WTC11 (cell line): ENCODE data around the gene CARS1. TPM values are rescaled to one million over a fixed set of nuclear protein-coding genes. Genes with fewer than 3 reads are reported as not detected.

Experiments used
- ATAC-seq: fragments of 200-7000 bp; cut with Tn5 transposase; 2 replicates; pipeline ENCODE4 v1.10.0; 2021; ENCODE audit warnings: mild to moderate bottlenecking, moderate library complexity
- CTCF ChIA-PET: fragments of 300-600 bp; sonication (Branson Sonifier 250); formaldehyde crosslinking; loops from one replicate; lab custom pipeline; 2021; ENCODE audit warnings: antibody characterized with exemption; lab: Charles Lee
- POLR2A ChIA-PET: fragments of 350-600 bp; sonication (Branson Sonifier 250); formaldehyde crosslinking; loops from one replicate; lab custom pipeline; 2021; ENCODE audit warnings: antibody characterized with exemption; lab: Charles Lee
- DNase-seq: peaks from one replicate; pipeline ENCODE4 v3.0.0; 2021; ENCODE audit warnings: low spot score
- H3K27ac Mint-ChIP-seq: 2 replicates; pipeline ENCODE4 v1.8.0; 2021; ENCODE audit warnings: mixed read lengths
- H3K27me3 Mint-ChIP-seq: 2 replicates; pipeline ENCODE4 v1.8.0; 2021; ENCODE audit warnings: low read depth, mild to moderate bottlenecking, moderate library complexity, mixed read lengths
- H3K36me3 Mint-ChIP-seq: 2 replicates; pipeline ENCODE4 v1.8.0; 2021; ENCODE audit warnings: mixed read lengths
- H3K4me1 Mint-ChIP-seq: 2 replicates; pipeline ENCODE4 v1.8.0; 2022; ENCODE audit warnings: mixed read lengths
- H3K4me3 Mint-ChIP-seq: 2 replicates; pipeline ENCODE4 v1.8.0; 2021; ENCODE audit warnings: mild to moderate bottlenecking, moderate library complexity, mixed read lengths
- H3K9me3 Mint-ChIP-seq: 2 replicates; pipeline ENCODE4 v1.8.0; 2021; ENCODE audit warnings: mixed read lengths
- ESRRA ChIP-seq: sonication (generic); formaldehyde crosslinking; IDR thresholded peaks from 2 replicates; pipeline ENCODE4 v1.8.1; 2022; ENCODE audit warnings: mild to moderate bottlenecking, missing genetic modification reagents, borderline replicate concordance
- FOXJ3 ChIP-seq: sonication (generic); formaldehyde crosslinking; IDR thresholded peaks from 2 replicates; pipeline ENCODE4 v1.9.0; 2021; ENCODE audit warnings: missing genetic modification reagents, mild to moderate bottlenecking, borderline replicate concordance
- JAZF1 ChIP-seq: fragments of 250-450 bp; sonication (Bioruptor Pico); IDR thresholded peaks from 2 replicates; pipeline ENCODE4 v1.9.0; 2021; ENCODE audit warnings: moderate library complexity, mild to moderate bottlenecking, inconsistent platforms
- JUN ChIP-seq: sonication (generic); formaldehyde crosslinking; IDR thresholded peaks from 2 replicates; pipeline ENCODE4 v1.8.0; 2023; ENCODE audit warnings: mild to moderate bottlenecking, missing genetic modification reagents
- KAT7 ChIP-seq: sonication (generic); formaldehyde crosslinking; IDR thresholded peaks from 2 replicates; pipeline ENCODE4 v1.8.1; 2023; ENCODE audit warnings: missing genetic modification reagents, mild to moderate bottlenecking, borderline replicate concordance
- NFATC4 ChIP-seq: fragments of 250-450 bp; sonication (Bioruptor Pico); IDR thresholded peaks from 2 replicates; pipeline ENCODE4 v1.9.0; 2021; ENCODE audit warnings: mild to moderate bottlenecking
- NR2C2 ChIP-seq: sonication (generic); formaldehyde crosslinking; IDR thresholded peaks from 2 replicates; pipeline ENCODE4 v1.8.0; 2022; ENCODE audit warnings: mild to moderate bottlenecking, missing genetic modification reagents
- OVOL2 ChIP-seq: fragments of 250-450 bp; sonication (Bioruptor Pico); IDR thresholded peaks from 2 replicates; pipeline ENCODE4 v1.9.0; 2021; ENCODE audit warnings: mild to moderate bottlenecking, borderline replicate concordance
- SMAD3 ChIP-seq: sonication (generic); formaldehyde crosslinking; IDR thresholded peaks from 2 replicates; pipeline ENCODE4 v1.8.0; 2022; ENCODE audit warnings: missing genetic modification reagents, mild to moderate bottlenecking, borderline replicate concordance
- SOX15 ChIP-seq: fragments of 250-450 bp; sonication (Bioruptor Pico); IDR thresholded peaks from 2 replicates; pipeline ENCODE4 v1.9.0; 2021; ENCODE audit warnings: mild to moderate bottlenecking
- TCF7 ChIP-seq: sonication (generic); formaldehyde crosslinking; IDR thresholded peaks from 2 replicates; pipeline ENCODE4 v1.8.0; 2022; ENCODE audit warnings: mild to moderate bottlenecking, low read depth, missing genetic modification reagents, moderate library complexity
- TEAD1 ChIP-seq: sonication (generic); formaldehyde crosslinking; IDR thresholded peaks from 2 replicates; pipeline ENCODE4 v1.8.0; 2022; ENCODE audit warnings: mild to moderate bottlenecking, missing genetic modification reagents
- ZNF232 ChIP-seq: sonication (generic); formaldehyde crosslinking; IDR thresholded peaks from 2 replicates; pipeline ENCODE4 v1.8.0; 2022; ENCODE audit warnings: mild to moderate bottlenecking, missing genetic modification reagents
- ZNF263 ChIP-seq: sonication (generic); formaldehyde crosslinking; IDR thresholded peaks from 2 replicates; pipeline ENCODE4 v1.8.1; 2022; ENCODE audit warnings: low read depth, mild to moderate bottlenecking, moderate library complexity, missing genetic modification reagents
- ZNF317 ChIP-seq: sonication (generic); formaldehyde crosslinking; IDR thresholded peaks from 2 replicates; pipeline ENCODE4 v1.8.1; 2023; ENCODE audit warnings: low read depth, mild to moderate bottlenecking, moderate library complexity, missing genetic modification reagents, borderline replicate concordance
- ZNF423 ChIP-seq: fragments of 250-450 bp; sonication (Bioruptor Pico); IDR thresholded peaks from 2 replicates; pipeline ENCODE4 v2.1.2; 2022; ENCODE audit warnings: mild to moderate bottlenecking, moderate library complexity
- total RNA-seq: library from RNA; stranded (reverse); gene quantifications from 3 replicates; pipeline ENCODE4 v1.2.3, GENCODE V29; 2021
- TF ChIP-seq, protein P1 (sequence below): sonication (generic); formaldehyde crosslinking; IDR thresholded peaks from 2 replicates; pipeline ENCODE4 v1.8.0; 2023; ENCODE audit warnings: missing genetic modification reagents, mild to moderate bottlenecking, borderline replicate concordance
- TF ChIP-seq, protein P2 (sequence below): sonication (generic); formaldehyde crosslinking; IDR thresholded peaks from 2 replicates; pipeline ENCODE4 v1.8.0; 2022; ENCODE audit warnings: mild to moderate bottlenecking, missing genetic modification reagents
- TF ChIP-seq, protein P3 (sequence below): sonication (generic); formaldehyde crosslinking; IDR thresholded peaks from 2 replicates; pipeline ENCODE4 v1.8.0; 2022; ENCODE audit warnings: mild to moderate bottlenecking, missing genetic modification reagents
- TF ChIP-seq, protein P4 (sequence below): fragments of 250-450 bp; sonication (Bioruptor Pico); IDR thresholded peaks from 2 replicates; pipeline ENCODE4 v2.1.2; 2022; ENCODE audit warnings: mild to moderate bottlenecking, moderate library complexity
- TF ChIP-seq, protein P5 (sequence below): sonication (generic); formaldehyde crosslinking; IDR thresholded peaks from 2 replicates; pipeline ENCODE4 v1.8.1; 2022; ENCODE audit warnings: mild to moderate bottlenecking, moderate library complexity, missing genetic modification reagents

Gene CARS1
- total RNA-seq, 1 experiment from 2014 or later = 92.0 TPM

DNA sequence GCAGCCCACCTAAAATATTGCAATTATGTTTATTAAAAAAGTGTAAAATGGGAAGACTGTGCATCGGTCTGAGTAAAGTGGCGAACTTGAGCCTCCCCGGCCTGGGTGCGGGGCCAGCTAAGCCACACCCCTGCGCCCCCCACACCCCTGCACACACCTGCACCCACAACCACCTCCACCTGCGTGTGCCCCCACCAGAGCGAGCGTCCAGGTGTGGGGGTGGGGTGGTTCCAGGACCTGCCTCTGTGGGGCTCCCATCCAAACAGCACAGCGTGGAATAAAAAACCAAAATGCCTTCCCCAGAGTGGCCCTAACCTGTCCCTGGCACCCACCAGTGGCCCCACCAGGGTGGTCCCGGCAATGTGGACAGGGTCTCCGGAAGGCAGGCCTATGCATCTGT, 30.1 kb upstream of the CARS1 start:
- ChIA-PET POLR2A (no interaction called here), CTCF (no interaction called here)
- TF ChIP-seq, protein P1, sequence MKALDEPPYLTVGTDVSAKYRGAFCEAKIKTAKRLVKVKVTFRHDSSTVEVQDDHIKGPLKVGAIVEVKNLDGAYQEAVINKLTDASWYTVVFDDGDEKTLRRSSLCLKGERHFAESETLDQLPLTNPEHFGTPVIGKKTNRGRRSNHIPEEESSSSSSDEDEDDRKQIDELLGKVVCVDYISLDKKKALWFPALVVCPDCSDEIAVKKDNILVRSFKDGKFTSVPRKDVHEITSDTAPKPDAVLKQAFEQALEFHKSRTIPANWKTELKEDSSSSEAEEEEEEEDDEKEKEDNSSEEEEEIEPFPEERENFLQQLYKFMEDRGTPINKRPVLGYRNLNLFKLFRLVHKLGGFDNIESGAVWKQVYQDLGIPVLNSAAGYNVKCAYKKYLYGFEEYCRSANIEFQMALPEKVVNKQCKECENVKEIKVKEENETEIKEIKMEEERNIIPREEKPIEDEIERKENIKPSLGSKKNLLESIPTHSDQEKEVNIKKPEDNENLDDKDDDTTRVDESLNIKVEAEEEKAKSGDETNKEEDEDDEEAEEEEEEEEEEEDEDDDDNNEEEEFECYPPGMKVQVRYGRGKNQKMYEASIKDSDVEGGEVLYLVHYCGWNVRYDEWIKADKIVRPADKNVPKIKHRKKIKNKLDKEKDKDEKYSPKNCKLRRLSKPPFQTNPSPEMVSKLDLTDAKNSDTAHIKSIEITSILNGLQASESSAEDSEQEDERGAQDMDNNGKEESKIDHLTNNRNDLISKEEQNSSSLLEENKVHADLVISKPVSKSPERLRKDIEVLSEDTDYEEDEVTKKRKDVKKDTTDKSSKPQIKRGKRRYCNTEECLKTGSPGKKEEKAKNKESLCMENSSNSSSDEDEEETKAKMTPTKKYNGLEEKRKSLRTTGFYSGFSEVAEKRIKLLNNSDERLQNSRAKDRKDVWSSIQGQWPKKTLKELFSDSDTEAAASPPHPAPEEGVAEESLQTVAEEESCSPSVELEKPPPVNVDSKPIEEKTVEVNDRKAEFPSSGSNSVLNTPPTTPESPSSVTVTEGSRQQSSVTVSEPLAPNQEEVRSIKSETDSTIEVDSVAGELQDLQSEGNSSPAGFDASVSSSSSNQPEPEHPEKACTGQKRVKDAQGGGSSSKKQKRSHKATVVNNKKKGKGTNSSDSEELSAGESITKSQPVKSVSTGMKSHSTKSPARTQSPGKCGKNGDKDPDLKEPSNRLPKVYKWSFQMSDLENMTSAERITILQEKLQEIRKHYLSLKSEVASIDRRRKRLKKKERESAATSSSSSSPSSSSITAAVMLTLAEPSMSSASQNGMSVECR (CRISPR knock-in tag) = no peak
- TF ChIP-seq ZNF423 (CRISPR knock-in tag) (no peak), NFATC4 (CRISPR knock-in tag) (no peak), ZNF232 (no peak), OVOL2 (CRISPR knock-in tag) (no peak), FOXJ3 (no peak), KAT7 (CRISPR knock-in tag) (no peak), SOX15 (CRISPR knock-in tag) (no peak)
- TF ChIP-seq, protein P2, sequence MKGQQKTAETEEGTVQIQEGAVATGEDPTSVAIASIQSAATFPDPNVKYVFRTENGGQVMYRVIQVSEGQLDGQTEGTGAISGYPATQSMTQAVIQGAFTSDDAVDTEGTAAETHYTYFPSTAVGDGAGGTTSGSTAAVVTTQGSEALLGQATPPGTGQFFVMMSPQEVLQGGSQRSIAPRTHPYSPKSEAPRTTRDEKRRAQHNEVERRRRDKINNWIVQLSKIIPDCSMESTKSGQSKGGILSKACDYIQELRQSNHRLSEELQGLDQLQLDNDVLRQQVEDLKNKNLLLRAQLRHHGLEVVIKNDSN = no peak
- TF ChIP-seq, all 79 proteins: peak for 0
- ATAC-seq = no peak
- peaks cover 6% of the 10 kb centered on the region; the same call in 1 of the 2 replicates for H3K27me3 Mint-ChIP-seq
- DNase-seq = no peak
- H3K27ac Mint-ChIP-seq = no peak overlapping the region
- H3K36me3 Mint-ChIP-seq = no peaks in the 10 kb centered on the region
- H3K9me3 Mint-ChIP-seq = no peaks in the 10 kb centered on the region
- H3K4me1 Mint-ChIP-seq = peaks cover 4% of the 10 kb centered on the region
- no peak overlapping the region for H3K4me3 Mint-ChIP-seq

DNA sequence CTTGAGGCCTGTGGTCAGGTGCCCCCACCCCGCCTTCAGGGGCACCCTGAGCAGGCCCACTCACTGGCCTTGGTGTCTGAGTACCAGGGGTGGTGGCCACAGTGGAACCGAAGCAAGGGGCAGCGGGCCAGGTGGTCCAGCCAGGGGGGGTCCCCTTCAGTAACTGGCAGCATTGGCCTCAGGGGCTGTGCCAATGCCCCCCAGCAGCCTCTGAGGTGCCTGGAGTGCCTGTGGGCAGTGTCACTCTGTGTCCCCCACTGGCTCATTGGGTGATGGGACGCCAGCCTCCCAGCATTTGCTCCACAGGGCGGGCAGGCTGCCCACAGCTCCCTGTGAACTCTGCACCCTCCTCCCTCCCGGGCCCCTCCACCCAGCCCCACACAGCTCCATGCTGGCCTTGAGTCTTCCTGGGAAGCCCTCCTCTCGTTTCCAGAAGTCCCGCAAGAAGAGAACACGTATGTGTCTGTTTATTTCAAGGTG, 29.5 kb upstream of the CARS1 start:
- Mint-ChIP-seq H3K27ac (no peak overlapping the region), H3K4me3 (no peak overlapping the region)
- TF ChIP-seq ESRRA (CRISPR knock-in tag) (no peak), TCF7 (no peak), ZNF317 (CRISPR knock-in tag) (no peak), TEAD1 (CRISPR knock-in tag) (no peak), ZNF232 (no peak), JAZF1 (CRISPR knock-in tag) (no peak), NR2C2 (CRISPR knock-in tag) (no peak), SMAD3 (CRISPR knock-in tag) (no peak), ZNF263 (CRISPR knock-in tag) (no peak), JUN (CRISPR knock-in tag) (no peak)
- TF ChIP-seq, protein P3, sequence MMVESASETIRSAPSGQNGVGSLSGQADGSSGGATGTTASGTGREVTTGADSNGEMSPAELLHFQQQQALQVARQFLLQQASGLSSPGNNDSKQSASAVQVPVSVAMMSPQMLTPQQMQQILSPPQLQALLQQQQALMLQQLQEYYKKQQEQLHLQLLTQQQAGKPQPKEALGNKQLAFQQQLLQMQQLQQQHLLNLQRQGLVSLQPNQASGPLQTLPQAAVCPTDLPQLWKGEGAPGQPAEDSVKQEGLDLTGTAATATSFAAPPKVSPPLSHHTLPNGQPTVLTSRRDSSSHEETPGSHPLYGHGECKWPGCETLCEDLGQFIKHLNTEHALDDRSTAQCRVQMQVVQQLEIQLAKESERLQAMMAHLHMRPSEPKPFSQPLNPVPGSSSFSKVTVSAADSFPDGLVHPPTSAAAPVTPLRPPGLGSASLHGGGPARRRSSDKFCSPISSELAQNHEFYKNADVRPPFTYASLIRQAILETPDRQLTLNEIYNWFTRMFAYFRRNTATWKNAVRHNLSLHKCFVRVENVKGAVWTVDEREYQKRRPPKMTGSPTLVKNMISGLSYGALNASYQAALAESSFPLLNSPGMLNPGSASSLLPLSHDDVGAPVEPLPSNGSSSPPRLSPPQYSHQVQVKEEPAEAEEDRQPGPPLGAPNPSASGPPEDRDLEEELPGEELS (CRISPR knock-in tag) = no peak
- TF ChIP-seq, protein P4, sequence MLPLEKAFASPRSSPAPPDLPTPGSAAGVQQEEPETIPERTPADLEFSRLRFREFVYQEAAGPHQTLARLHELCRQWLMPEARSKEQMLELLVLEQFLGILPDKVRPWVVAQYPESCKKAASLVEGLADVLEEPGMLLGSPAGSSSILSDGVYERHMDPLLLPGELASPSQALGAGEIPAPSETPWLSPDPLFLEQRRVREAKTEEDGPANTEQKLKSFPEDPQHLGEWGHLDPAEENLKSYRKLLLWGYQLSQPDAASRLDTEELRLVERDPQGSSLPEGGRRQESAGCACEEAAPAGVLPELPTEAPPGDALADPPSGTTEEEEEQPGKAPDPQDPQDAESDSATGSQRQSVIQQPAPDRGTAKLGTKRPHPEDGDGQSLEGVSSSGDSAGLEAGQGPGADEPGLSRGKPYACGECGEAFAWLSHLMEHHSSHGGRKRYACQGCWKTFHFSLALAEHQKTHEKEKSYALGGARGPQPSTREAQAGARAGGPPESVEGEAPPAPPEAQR (CRISPR knock-in tag) = no peak
- TF ChIP-seq, protein P5, sequence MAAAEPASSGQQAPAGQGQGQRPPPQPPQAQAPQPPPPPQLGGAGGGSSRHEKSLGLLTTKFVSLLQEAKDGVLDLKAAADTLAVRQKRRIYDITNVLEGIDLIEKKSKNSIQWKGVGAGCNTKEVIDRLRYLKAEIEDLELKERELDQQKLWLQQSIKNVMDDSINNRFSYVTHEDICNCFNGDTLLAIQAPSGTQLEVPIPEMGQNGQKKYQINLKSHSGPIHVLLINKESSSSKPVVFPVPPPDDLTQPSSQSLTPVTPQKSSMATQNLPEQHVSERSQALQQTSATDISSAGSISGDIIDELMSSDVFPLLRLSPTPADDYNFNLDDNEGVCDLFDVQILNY (CRISPR knock-in tag) = no peak

More for the DNA sequence above, 29.5 kb upstream of the CARS1 start:
- no peaks in the 10 kb centered on the region for H3K9me3 Mint-ChIP-seq
- H3K36me3 Mint-ChIP-seq = no peaks in the 10 kb centered on the region
- H3K27me3 Mint-ChIP-seq = peaks cover 6% of the 10 kb centered on the region; the same call in 1 of the 2 replicates
- ATAC-seq (no peak), DNase-seq (no peak)
- CTCF ChIA-PET = interaction anchor here (0.8 kb wide), 1 partner anchor 50 kb away, joined by 3 read pairs; no protein-coding TSS in a partner anchor
- POLR2A ChIA-PET = no interaction called here
- H3K4me1 Mint-ChIP-seq = no peaks in the 10 kb centered on the region
